ENCODE measurements around the gene DOK3. TPM values are rescaled to one million over a fixed set of nuclear protein-coding genes. Genes with fewer than 3 reads are reported as not detected.

DOK3 gene
- total RNA-seq, 1 donor from 2014 or later, result 11.6 TPM

- Mint-ChIP-seq H3K4me1 (ENCODE audit: low read depth) (peaks cover 31% of the 10 kb centered on the region), H3K9me3 (ENCODE audit: low read depth) (no peaks in the 10 kb centered on the region), H3K27ac (peak overlapping the region; percentile 4), H3K36me3 (ENCODE audit: insufficient read depth) (peaks cover 4% of the 10 kb centered on the region), H3K4me3 (ENCODE audit: low read depth) (no peak overlapping the region), H3K27me3 (no peaks in the 10 kb centered on the region)
- TF ChIP-seq CTCF (IDR thresholded peaks at IDR 0.05; ENCODE audit: unreplicated experiment), result no peak
- DNase-seq (ENCODE audit: low spot score, unreplicated experiment), result no peak
These were observed 38.1 kb upstream of the DOK3 start for GRCh38 chr5:177547736-177548135.

- DNase-seq (ENCODE audit: low spot score, unreplicated experiment), result no peak
- Mint-ChIP-seq H3K27ac (no peak overlapping the region), H3K4me3 (ENCODE audit: low read depth) (no peak overlapping the region), H3K27me3 (no peaks in the 10 kb centered on the region), H3K4me1 (ENCODE audit: low read depth) (peaks cover 24% of the 10 kb centered on the region), H3K9me3 (ENCODE audit: low read depth) (no peaks in the 10 kb centered on the region), H3K36me3 (ENCODE audit: insufficient read depth) (peaks cover 3% of the 10 kb centered on the region)
- TF ChIP-seq CTCF (IDR thresholded peaks at IDR 0.05; ENCODE audit: unreplicated experiment), result no peak
These were observed 36.7 kb upstream of the DOK3 start for GRCh38 chr5:177546258-177546741.

GRCh38 chr5:177545487-177546257 lies 36.0 kb upstream of the DOK3 start:
- peaks cover 3% of the 10 kb centered on the region for H3K36me3 Mint-ChIP-seq (ENCODE audit: insufficient read depth)
- H3K4me1 Mint-ChIP-seq (ENCODE audit: low read depth), result peaks cover 24% of the 10 kb centered on the region
- H3K27me3 Mint-ChIP-seq, result no peaks in the 10 kb centered on the region
- H3K27ac Mint-ChIP-seq, result peak overlapping the region; percentile 73
- H3K4me3 Mint-ChIP-seq (ENCODE audit: low read depth), result no peak overlapping the region
- H3K9me3 Mint-ChIP-seq (ENCODE audit: low read depth), result no peaks in the 10 kb centered on the region
- no peak for TF ChIP-seq CTCF (IDR thresholded peaks at IDR 0.05; ENCODE audit: unreplicated experiment)
- DNase-seq (ENCODE audit: low spot score, unreplicated experiment), result no peak

- TF ChIP-seq CTCF (IDR thresholded peaks at IDR 0.05; ENCODE audit: unreplicated experiment), result no peak
- Mint-ChIP-seq H3K36me3 (ENCODE audit: insufficient read depth) (peaks cover 7% of the 10 kb centered on the region), H3K4me3 (ENCODE audit: low read depth) (no peak overlapping the region), H3K27ac (peak overlapping the region; percentile 26), H3K4me1 (ENCODE audit: low read depth) (peaks cover 14% of the 10 kb centered on the region), H3K27me3 (no peaks in the 10 kb centered on the region), H3K9me3 (ENCODE audit: low read depth) (no peaks in the 10 kb centered on the region)
- DNase-seq (ENCODE audit: low spot score, unreplicated experiment), result no peak
These were observed 33.3 kb upstream of the DOK3 start for GRCh38 chr5:177542816-177543465.

GRCh38 chr5:177540438-177540837 lies 30.8 kb upstream of the DOK3 start:
- no peaks in the 10 kb centered on the region for H3K27me3 Mint-ChIP-seq
- no peak for TF ChIP-seq CTCF (IDR thresholded peaks at IDR 0.05; ENCODE audit: unreplicated experiment)
- H3K4me3 Mint-ChIP-seq (ENCODE audit: low read depth), result no peak overlapping the region
- no peak overlapping the region for H3K27ac Mint-ChIP-seq
- no peaks in the 10 kb centered on the region for H3K9me3 Mint-ChIP-seq (ENCODE audit: low read depth)
- peaks cover 11% of the 10 kb centered on the region for H3K36me3 Mint-ChIP-seq (ENCODE audit: insufficient read depth)
- no peak for DNase-seq (ENCODE audit: low spot score, unreplicated experiment)
- H3K4me1 Mint-ChIP-seq (ENCODE audit: low read depth), result peaks cover 1% of the 10 kb centered on the region
